ENCODE data around the gene GADD45B. TPM values are rescaled to one million over a fixed set of nuclear protein-coding genes. Genes with fewer than 3 reads are reported as not detected.
A peak's percentile ranks its signal among the peaks of the same experiment; 100 is the strongest.

Gene GADD45B
- total and polyA plus RNA-seq, 2 of the 4 experiments (the other 2 are of a cell fraction), result 30.1 to 106 TPM

DNA sequence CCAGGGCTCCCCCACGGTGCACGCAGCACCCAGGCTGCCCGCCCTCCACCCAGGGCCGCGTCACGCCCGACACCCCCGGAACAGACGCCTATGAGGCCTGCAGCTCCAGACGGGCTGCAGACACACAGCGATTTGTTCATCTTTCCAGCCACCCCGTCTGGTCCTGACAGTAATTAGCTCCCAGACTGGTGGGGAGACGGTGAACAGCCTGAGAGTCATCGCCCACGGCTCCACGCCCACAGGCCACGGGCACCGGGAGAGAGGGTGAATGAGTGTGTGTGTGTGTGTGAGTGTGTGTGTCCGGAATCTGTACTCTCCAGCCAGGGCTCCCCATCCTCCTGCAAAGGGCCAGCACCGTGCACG lies 18.1 kb downstream of the GADD45B start:
- peak overlapping the region; percentile 33; the same call in 1 of the 2 replicates for H3K23ac ChIP-seq (ENCODE audit: low read depth, low read length)
- peak overlapping the region; percentile 83 for H4K91ac ChIP-seq (ENCODE audit: insufficient read depth, low read depth, low read length)
- no peaks in the 10 kb centered on the region for H3K9me3 ChIP-seq (ENCODE audit: control insufficient read depth, insufficient read depth, low read length)
- TF ChIP-seq FOS (IDR thresholded peaks at IDR 0.05; ENCODE audit: low read depth, low read length) (peak; percentile 76), MAZ (IDR thresholded peaks at IDR 0.05; ENCODE audit: borderline replicate concordance, low read depth, low read length) (no peak), BHLHE40 (IDR thresholded peaks at IDR 0.05; ENCODE audit: low read depth, low read length) (no peak; the same call in 1 of the 2 replicates), NFE2L2 (IDR thresholded peaks at IDR 0.05; ENCODE audit: low read depth, low read length) (no peak), POLR2A (IDR thresholded peaks at IDR 0.05; ENCODE audit: low read depth, low read length) (0 out of 2 replicates have a peak, but pooled peaks have one; percentile 16), CEBPB (IDR thresholded peaks at IDR 0.05; ENCODE audit: low read depth, low read length) (peak; percentile 42)
- peak overlapping the region; percentile 94 for H2AFZ ChIP-seq (replicated peaks; ENCODE audit: low read length, poor library complexity)
- 52% methylated on average over 11 of the region's 21 CpGs; no CpG with 5 or more reads in 1 of the 2 experiments for WGBS, 2 experiments (ENCODE audit: extremely low coverage in 2 of 2, insufficient read length in 1 of 2)
- peaks cover 0 to 26% of the 10 kb centered on the region in 2 experiments; a peak in 2 of 4 replicates for H3K79me1 ChIP-seq (ENCODE audit: low read depth in 1 of 2, low read length in 2 of 2)
- no peak overlapping the region for H3K18ac ChIP-seq (ENCODE audit: low read depth, low read length)
- peak overlapping the region; percentile 81 for H3K4ac ChIP-seq (ENCODE audit: low read depth, low read length)
- H3K27me3 ChIP-seq (ENCODE audit: control insufficient read depth, insufficient read depth, low read length), result no peaks in the 10 kb centered on the region; the same call in 1 of the 2 replicates
- in situ Hi-C loops (cut with MboI; ENCODE audit: low sequenced_read_pairs) (no loop called here), intact Hi-C loops (cut with micrococcal nuclease) (no loop called here), dilution Hi-C loops (cut with HindIII; ENCODE audit: low sequenced_read_pairs, unreplicated experiment) (no loop called here)
- peak overlapping the region; percentile 86 for H2BK120ac ChIP-seq (ENCODE audit: low read depth, low read length)
- peak overlapping the region; percentile 54 for H3K4me3 ChIP-seq (ENCODE audit: insufficient read depth, low read depth, low read length)
- no peak overlapping the region for H3K9ac ChIP-seq (ENCODE audit: low read depth, low read length)
- ChIA-PET POLR2A (ENCODE audit: unreplicated experiment) (no interaction called here), CTCF (no interaction called here)
- peak overlapping the region; percentile 55 for H3K14ac ChIP-seq (replicated peaks; ENCODE audit: low read depth, low read length)
- peak overlapping the region; percentile 79 for H3K4me2 ChIP-seq (ENCODE audit: low read depth, low read length)
- peak overlapping the region; percentile 90 for H2AK5ac ChIP-seq (ENCODE audit: low read depth, low read length)
- peak; percentile 65 for DNase-seq
- peaks cover 3% of the 10 kb centered on the region; the same call in 1 of the 2 replicates for H4K20me1 ChIP-seq (ENCODE audit: insufficient read depth, low read length)
- H4K5ac ChIP-seq (ENCODE audit: low read depth, low read length), result no peak overlapping the region
- no peak overlapping the region for H3K56ac ChIP-seq (ENCODE audit: extremely low read depth, insufficient read depth, low read length)
- peak overlapping the region; percentile 75 for H2AK9ac ChIP-seq (replicated peaks; ENCODE audit: low read depth, low read length, poor library complexity)
- peak overlapping the region; percentile 18; the same call in 2 of the 3 replicates for H2BK15ac ChIP-seq (ENCODE audit: low read depth, low read length)
- H2BK20ac ChIP-seq (ENCODE audit: low read depth, low read length), result peak overlapping the region; percentile 74
- peak overlapping the region; percentile 58 for H2BK5ac ChIP-seq (ENCODE audit: low read depth, low read length, poor library complexity, severe bottlenecking)
- peak overlapping the region; percentile 45 to 61; a peak in 2 of 4 replicates for H4K8ac ChIP-seq (ENCODE audit: low read depth in 2 of 2, low read length in 2 of 2)
- peaks cover 22% of the 10 kb centered on the region for H3K4me1 ChIP-seq (ENCODE audit: control insufficient read depth, insufficient read depth, low read length)
- no peak overlapping the region; the same call in 1 of the 2 replicates for H3K27ac ChIP-seq (ENCODE audit: insufficient read depth, low read length)
- no TSS peak for BruUV-seq (replicated peaks)
- peaks cover 14% of the 10 kb centered on the region for H3K9me1 ChIP-seq (ENCODE audit: insufficient read depth, low read length)
- peak; percentile 7 for ATAC-seq (ENCODE audit: low read depth)
- H3K36me3 ChIP-seq (ENCODE audit: control insufficient read depth, insufficient read depth, low read length), result no peaks in the 10 kb centered on the region

All from IMR-90 (cell line).